Retinal pigment epithelial cell (primary cell): ENCODE data around the gene TRA2B.

Experiments used
- DNase-seq: peaks from one replicate; pipeline ENCODE4 v3.0.0-alpha.2; 2010; ENCODE audit warnings: low read depth
- H3K4me3 ChIP-seq: 2 replicates; pipeline ENCODE4 v1.5.1; 2011; ENCODE audit warnings: mild to moderate bottlenecking, low read length, control low read depth, moderate library complexity
- TF ChIP-seq, protein P1 (sequence below): conservative IDR thresholded peaks from 2 replicates; pipeline ENCODE4 v1.5.1; 2011; ENCODE audit warnings: low read depth, low read length, control low read depth, inconsistent platforms

Gene TRA2B

GRCh38 chr3:185979721-185980121 is 41.9 kb upstream of the TRA2B start:
- no peak for DNase-seq
- H3K4me3 ChIP-seq: no peak overlapping the region
- TF ChIP-seq, protein P1, sequence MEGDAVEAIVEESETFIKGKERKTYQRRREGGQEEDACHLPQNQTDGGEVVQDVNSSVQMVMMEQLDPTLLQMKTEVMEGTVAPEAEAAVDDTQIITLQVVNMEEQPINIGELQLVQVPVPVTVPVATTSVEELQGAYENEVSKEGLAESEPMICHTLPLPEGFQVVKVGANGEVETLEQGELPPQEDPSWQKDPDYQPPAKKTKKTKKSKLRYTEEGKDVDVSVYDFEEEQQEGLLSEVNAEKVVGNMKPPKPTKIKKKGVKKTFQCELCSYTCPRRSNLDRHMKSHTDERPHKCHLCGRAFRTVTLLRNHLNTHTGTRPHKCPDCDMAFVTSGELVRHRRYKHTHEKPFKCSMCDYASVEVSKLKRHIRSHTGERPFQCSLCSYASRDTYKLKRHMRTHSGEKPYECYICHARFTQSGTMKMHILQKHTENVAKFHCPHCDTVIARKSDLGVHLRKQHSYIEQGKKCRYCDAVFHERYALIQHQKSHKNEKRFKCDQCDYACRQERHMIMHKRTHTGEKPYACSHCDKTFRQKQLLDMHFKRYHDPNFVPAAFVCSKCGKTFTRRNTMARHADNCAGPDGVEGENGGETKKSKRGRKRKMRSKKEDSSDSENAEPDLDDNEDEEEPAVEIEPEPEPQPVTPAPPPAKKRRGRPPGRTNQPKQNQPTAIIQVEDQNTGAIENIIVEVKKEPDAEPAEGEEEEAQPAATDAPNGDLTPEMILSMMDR: no peak

GRCh38 chr3:185978516-185978915 is 40.7 kb upstream of the TRA2B start:
- DNase-seq: no peak
- TF ChIP-seq, protein P1: no peak
- no peak overlapping the region for H3K4me3 ChIP-seq

GRCh38 chr3:185977679-185978040 is 39.8 kb upstream of the TRA2B start:
- no peak overlapping the region for H3K4me3 ChIP-seq
- DNase-seq: no peak
- TF ChIP-seq, protein P1: no peak

DNA sequence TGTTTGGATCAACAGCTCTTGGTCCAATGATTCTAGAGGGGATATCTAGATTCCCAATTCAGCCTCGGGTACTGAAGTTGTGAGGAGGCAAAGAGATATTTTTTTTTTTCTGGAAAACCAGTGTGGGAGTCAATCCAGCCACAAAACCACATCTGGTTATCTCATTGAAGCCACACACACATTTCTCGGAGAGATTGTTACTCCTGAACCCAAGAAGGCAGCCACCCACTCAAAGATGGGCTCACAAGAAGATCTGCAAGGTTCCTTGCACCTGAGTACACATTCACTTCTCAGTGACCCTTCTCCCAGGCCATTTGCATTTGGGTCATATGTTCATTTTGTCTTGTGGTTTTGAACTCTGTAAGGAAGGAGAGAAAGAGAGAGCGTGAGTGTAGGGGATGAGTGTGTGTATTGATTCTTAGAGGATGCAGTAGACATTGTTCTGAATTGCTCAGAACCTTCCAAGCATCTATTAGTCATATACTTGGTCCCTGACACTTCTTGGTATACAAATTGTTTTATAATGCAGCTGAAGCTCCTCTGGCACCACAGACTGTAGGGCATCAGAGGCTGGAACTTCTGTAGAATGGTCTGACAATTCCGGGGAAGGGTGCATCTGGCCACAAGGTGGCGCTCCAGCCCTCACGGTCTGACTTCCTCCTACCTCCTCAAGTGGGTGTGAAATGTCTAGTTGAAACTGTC is 39.3 kb upstream of the TRA2B start:
- no peak for DNase-seq
- TF ChIP-seq, protein P1: peak; percentile 97
- H3K4me3 ChIP-seq: no peak overlapping the region

DNA sequence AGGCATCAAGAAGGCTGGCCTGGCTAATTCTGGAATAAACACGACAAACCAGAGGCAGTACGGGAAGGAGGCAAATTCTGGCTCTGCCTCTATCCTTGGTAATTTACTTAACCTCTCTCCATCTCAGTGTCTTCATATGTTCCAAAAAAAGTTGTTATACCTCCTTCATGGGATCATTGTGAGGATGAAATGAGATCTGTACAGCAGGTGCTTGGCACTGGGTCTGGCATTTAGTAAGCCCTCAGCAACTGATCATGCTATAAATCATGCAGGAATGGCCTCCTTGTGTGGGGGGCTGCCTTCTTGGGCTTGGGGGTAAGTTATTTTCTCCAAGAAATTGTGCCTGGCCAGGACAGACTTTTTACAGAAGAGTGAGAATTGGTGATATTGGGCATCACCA is 38.3 kb upstream of the TRA2B start:
- DNase-seq: no peak
- H3K4me3 ChIP-seq: no peak overlapping the region
- TF ChIP-seq, protein P1: no peak

DNA sequence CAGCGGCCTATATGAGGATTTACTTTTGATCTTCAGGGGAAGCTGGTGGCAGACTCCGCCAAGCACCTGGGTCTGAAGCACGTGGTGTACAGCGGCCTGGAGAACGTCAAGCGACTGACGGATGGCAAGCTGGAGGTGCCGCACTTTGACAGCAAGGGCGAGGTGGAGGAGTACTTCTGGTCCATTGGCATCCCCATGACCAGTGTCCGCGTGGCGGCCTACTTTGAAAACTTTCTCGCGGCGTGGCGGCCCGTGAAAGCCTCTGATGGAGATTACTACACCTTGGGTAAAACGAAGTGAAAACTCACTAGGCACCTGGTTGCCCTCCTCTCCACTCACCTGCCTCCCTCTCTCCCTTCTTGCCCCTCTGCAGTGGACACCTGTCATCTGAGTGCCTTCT is 33.8 kb upstream of the TRA2B start:
- TF ChIP-seq, protein P1: no peak
- no peak overlapping the region for H3K4me3 ChIP-seq
- DNase-seq: no peak

DNA sequence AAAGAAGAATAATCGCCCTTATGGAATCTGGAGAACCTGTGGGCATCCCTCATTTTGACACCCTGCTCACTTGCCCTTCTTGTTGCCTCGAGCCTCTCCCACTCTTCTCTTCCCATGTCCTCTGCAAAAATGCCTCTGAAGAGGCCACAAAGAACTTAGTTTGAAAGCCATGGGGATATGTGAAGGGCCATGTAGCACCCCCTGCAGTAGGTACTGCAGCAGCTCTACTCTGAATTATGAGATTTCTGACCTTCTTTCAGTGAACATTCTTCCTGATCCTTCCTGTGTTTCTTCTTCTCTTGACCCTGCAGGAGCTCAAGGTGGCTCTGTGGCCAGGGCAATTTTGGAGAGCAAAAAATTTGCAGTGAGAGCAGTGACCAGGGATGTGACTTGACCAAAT is 30.4 kb upstream of the TRA2B start:
- DNase-seq: no peak
- H3K4me3 ChIP-seq: no peak overlapping the region
- TF ChIP-seq, protein P1: no peak
